Measurements from ENCODE around the gene WDFY2. TPM values are rescaled to one million over a fixed set of nuclear protein-coding genes. Genes with fewer than 3 reads are reported as not detected.
"Not testable (repeated sequence)": the region's sequence is repeated elsewhere in the genome, so short reads cannot be mapped to it uniquely, and the experiment has no call there.

The WDFY2 gene
- total and polyA plus RNA-seq, 12 donors = 13.2 to 38.6 (median 26.0) TPM

DNA sequence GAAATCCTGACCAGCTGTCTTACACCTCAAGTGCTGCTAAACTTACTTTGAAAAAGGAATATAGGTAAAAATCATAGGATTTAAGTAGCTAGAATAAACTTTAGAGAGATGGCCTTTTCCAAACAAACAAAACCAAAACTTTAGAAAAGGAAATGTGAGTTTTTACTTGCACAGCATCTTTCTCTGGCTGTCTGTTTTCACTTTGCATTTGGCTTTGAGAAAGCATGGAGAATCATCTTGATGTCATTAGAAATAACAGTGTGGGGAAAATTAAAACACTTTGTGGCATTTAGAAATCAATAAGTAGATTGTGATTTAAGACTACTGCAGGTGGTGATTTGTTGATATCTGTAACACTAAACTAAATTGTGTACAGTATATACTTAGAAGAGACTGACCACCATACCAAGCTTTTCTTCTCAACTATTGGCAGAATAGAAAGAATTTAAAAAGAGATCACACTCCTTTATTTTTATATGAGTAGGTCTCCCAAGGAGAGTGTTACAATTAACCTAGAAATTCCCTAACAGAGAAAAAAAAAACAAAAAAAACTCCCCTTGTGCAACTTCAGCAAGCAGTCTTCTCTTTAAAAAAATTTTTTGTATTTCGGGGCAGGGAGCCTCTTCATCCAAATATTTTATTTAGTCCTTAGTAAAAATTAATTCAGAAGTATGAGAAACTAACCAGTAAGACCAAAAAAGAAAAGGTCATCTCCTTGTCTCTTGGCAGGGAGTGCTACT is 6.1 kb downstream of the WDFY2 start:
- H3K27ac ChIP-seq = peak overlapping the region; percentile 20 to 86 (median 76)
- no peaks in the 10 kb centered on the region for H3K27me3 ChIP-seq
- DNase-seq = no peak
- H3K4me3 ChIP-seq = peak overlapping the region in 1 of 4 donors; percentile 1
- WGBS, 4 donors = 21 to 27% (median 24%) methylated on average over 1 of the region's 1 CpG
- no peaks in the 10 kb centered on the region for H3K9me3 ChIP-seq (replicated peaks in 1 of 3)
- intact Hi-C loops (cut with DNase I) = loop anchor here in 1 of 2 donors (10.0 kb wide), 1 partner anchor 144 kb away; no protein-coding TSS in a partner anchor
- H3K36me3 ChIP-seq (replicated peaks in 1 of 2) = no peaks in the 10 kb centered on the region
- no peak for TF ChIP-seq POLR2A (IDR thresholded peaks at IDR 0.05)
- TF ChIP-seq, protein P1, sequence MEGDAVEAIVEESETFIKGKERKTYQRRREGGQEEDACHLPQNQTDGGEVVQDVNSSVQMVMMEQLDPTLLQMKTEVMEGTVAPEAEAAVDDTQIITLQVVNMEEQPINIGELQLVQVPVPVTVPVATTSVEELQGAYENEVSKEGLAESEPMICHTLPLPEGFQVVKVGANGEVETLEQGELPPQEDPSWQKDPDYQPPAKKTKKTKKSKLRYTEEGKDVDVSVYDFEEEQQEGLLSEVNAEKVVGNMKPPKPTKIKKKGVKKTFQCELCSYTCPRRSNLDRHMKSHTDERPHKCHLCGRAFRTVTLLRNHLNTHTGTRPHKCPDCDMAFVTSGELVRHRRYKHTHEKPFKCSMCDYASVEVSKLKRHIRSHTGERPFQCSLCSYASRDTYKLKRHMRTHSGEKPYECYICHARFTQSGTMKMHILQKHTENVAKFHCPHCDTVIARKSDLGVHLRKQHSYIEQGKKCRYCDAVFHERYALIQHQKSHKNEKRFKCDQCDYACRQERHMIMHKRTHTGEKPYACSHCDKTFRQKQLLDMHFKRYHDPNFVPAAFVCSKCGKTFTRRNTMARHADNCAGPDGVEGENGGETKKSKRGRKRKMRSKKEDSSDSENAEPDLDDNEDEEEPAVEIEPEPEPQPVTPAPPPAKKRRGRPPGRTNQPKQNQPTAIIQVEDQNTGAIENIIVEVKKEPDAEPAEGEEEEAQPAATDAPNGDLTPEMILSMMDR (IDR thresholded peaks at IDR 0.05) = no peak
- H3K4me1 ChIP-seq (replicated peaks in 1 of 2) = peaks cover 43 to 92% of the 10 kb centered on the region in 2 donors

DNA sequence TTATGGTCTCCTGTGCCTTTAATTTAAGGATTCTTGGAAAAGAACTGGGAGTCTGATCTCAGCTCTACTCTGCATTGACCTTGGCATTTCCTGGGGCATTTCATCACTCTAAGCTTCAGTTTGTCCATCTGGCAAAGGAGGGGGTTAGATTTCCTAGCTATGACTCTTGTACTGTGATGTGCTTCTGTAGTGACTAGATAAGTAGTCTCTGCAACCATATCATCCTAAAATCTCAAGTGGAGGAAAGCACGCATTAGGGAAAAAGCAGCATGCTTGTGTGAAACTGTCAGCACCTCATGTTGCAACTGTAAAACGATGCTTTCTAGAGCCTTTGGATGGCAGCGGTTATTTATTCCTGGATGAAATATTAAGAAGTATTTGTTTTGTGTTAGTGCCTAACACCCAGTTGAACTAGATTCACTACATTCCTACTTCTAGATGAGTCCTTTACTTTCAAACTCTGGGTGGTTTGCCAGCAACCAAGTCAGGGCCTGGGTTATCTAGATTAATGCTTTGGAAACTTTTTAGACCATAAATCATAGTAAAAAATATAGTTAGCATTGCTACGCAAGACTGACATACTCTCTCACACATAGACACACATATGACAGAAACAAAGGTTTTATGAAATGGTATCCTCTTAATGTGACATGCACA is 6.8 kb downstream of the WDFY2 start:
- Histone ChIP-seq H3K27me3 (no peaks in the 10 kb centered on the region), H3K4me3 (peak overlapping the region in 1 of 4 donors; percentile 1), H3K9me3 (replicated peaks in 1 of 3) (no peaks in the 10 kb centered on the region), H3K27ac (peak overlapping the region; percentile 37 to 86 (median 76)), H3K4me1 (replicated peaks in 1 of 2) (peaks cover 43 to 94% of the 10 kb centered on the region in 2 donors), H3K36me3 (replicated peaks in 1 of 2) (no peaks in the 10 kb centered on the region)
- peak; percentile 67 to 89 (median 76) for DNase-seq
- intact Hi-C loops (cut with DNase I) = loop anchor here in 1 of 2 donors (10.0 kb wide), 1 partner anchor 144 kb away; no protein-coding TSS in a partner anchor
- 8 to 21% (median 16%) methylated on average over 4 of the region's 4 CpGs for WGBS, 4 donors
- TF ChIP-seq POLR2A (IDR thresholded peaks at IDR 0.05) = peak in 1 of 2 donors; percentile 73
- TF ChIP-seq, protein P1 (IDR thresholded peaks at IDR 0.05) = no peak

DNA sequence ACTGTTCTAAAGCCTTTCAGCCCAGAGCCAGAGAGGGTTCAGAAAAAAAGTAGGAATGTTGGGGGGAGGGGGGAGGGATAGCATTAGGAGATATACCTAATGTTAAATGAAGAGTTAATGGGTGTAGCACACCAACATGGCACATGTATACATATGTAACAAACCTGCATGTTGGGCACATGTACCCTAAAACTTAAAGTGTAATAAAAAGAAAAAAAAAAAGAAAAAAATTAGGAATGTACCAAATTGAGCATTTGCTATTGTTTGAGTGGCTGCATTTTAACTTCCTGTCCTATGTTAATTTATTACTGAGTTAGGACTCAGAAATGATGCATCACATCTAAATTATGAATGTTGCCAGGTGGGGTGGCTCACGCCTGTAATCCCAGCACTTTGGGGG is 7.7 kb downstream of the WDFY2 start:
- H3K9me3 ChIP-seq (replicated peaks in 1 of 3); H3K27me3 ChIP-seq; DNase-seq; H3K36me3 ChIP-seq (replicated peaks in 1 of 2): not testable (repeated sequence)
- Histone ChIP-seq H3K4me1 (replicated peaks in 1 of 2) (peaks cover 43 to 94% of the 10 kb centered on the region in 2 donors), H3K27ac (peak overlapping the region; percentile 37 to 86 (median 76)), H3K4me3 (peak overlapping the region in 1 of 4 donors; percentile 1)
- WGBS, 4 donors = 66 to 92% (median 77%) methylated on average over 1 of the region's 1 CpG
- intact Hi-C loops (cut with DNase I) = loop anchor here in 1 of 2 donors (10.0 kb wide), 1 partner anchor 143 kb away; no protein-coding TSS in a partner anchor

DNA sequence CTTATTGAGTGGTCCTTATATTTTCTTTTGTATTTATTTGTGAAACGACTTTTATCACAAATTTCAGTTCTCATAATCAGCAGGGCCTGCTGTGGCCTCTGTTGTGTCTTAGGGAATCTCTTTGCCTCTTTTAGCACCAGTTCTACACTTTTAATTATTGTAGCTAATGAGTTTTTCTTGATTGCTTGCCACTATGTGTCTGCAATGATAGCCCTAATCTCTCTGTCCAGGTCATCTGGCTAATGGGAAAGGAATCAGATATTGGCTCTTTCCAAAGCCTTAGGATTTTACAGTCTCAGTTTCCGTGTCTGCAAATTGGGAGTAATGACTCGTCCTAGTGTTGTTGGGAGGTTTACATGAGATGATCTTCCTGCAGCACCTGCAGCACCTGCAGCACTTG is 10.2 kb downstream of the WDFY2 start:
- no peak for TF ChIP-seq POLR2A (IDR thresholded peaks at IDR 0.05)
- TF ChIP-seq, protein P1 (IDR thresholded peaks at IDR 0.05) = no peak
- peaks cover 26 to 81% of the 10 kb centered on the region in 2 donors for H3K4me1 ChIP-seq (replicated peaks in 1 of 2)
- no peak for DNase-seq
- H3K9me3 ChIP-seq (replicated peaks in 1 of 3) = no peaks in the 10 kb centered on the region
- no peaks in the 10 kb centered on the region for H3K27me3 ChIP-seq
- intact Hi-C loops (cut with DNase I) = loop anchor here in 1 of 2 donors (10.0 kb wide), 1 partner anchor 140 kb away; no protein-coding TSS in a partner anchor
- H3K36me3 ChIP-seq (replicated peaks in 1 of 2) = no peaks in the 10 kb centered on the region
- H3K27ac ChIP-seq = no peak overlapping the region
- 76 to 82% (median 80%) methylated on average over 3 of the region's 3 CpGs for WGBS, 4 donors
- H3K4me3 ChIP-seq = no peak overlapping the region
